Keratinocyte (primary cell): ENCODE results near the gene FRMD4B. TPM values are rescaled to one million over a fixed set of nuclear protein-coding genes. Genes with fewer than 3 reads are reported as not detected.

Source experiments
- DNase-seq: peaks from one replicate; pipeline ENCODE4 v3.0.0-alpha.2; 2011; ENCODE audit warnings: low read depth, missing footprints, low spot score
- FAIRE-seq: peaks from 2 replicates; lab custom pipeline; 2011; peaks lifted over from hg19 to GRCh38; lab: Jason Lieb, UNC
- H2AFZ ChIP-seq: 2 replicates; pipeline ENCODE4 v1.6.0; 2012; ENCODE audit warnings: low read length, control low read depth, inconsistent platforms; ENCODE audit not compliant: control insufficient read depth
- H3K27ac ChIP-seq: 2 replicates; pipeline ENCODE4 v1.5.1; 2011; ENCODE audit warnings: low read length; ENCODE audit not compliant: control insufficient read depth, insufficient read depth
- H3K27me3 ChIP-seq: 3 replicates; pipeline ENCODE4 v1.6.0; 2011; ENCODE audit warnings: low read length; ENCODE audit not compliant: control insufficient read depth, insufficient read depth; ENCODE audit errors: extremely low read depth
- H3K36me3 ChIP-seq, 2 experiments: 2 replicates in 1 of 2; 3 replicates in 1 of 2; pipeline ENCODE4 v1.5.1; 2011; ENCODE audit warnings: low read length in 2 of 2, mild to moderate bottlenecking in 1 of 2; ENCODE audit not compliant: control insufficient read depth in 2 of 2, insufficient read depth in 2 of 2; ENCODE audit errors: extremely low read depth in 1 of 2
- H3K4me1 ChIP-seq: 3 replicates; pipeline ENCODE4 v1.5.1; 2011; ENCODE audit warnings: low read length; ENCODE audit not compliant: control insufficient read depth, insufficient read depth; ENCODE audit errors: extremely low read depth
- H3K4me2 ChIP-seq: 3 replicates; pipeline ENCODE4 v1.6.0; 2011; ENCODE audit warnings: low read depth, low read length; ENCODE audit not compliant: control insufficient read depth, insufficient read depth; ENCODE audit errors: extremely low read depth
- H3K4me3 ChIP-seq, 3 experiments: fragments of 200-600 bp in 1 of 3; sonication (generic) in 1 of 3; 2 replicates in 2 of 3; 3 replicates in 1 of 3; pipeline ENCODE4 v1.5.1; 2011 to 2016; ENCODE audit warnings: low read length in 3 of 3, mild to moderate bottlenecking in 3 of 3, control low read depth in 2 of 3, inconsistent platforms in 1 of 3, low read depth in 1 of 3, mixed read lengths in 1 of 3, mixed run types in 1 of 3, moderate library complexity in 1 of 3; ENCODE audit not compliant: control insufficient read depth in 2 of 3, insufficient read depth in 2 of 3; ENCODE audit errors: extremely low read depth in 1 of 3
- H3K79me2 ChIP-seq: 2 replicates; pipeline ENCODE4 v1.6.0; 2012; ENCODE audit warnings: low read length; ENCODE audit not compliant: control insufficient read depth, insufficient read depth
- H3K9ac ChIP-seq: 3 replicates; pipeline ENCODE4 v1.6.0; 2011; ENCODE audit warnings: low read length; ENCODE audit not compliant: control insufficient read depth, insufficient read depth; ENCODE audit errors: extremely low read depth
- H3K9me1 ChIP-seq: 3 replicates; pipeline ENCODE4 v1.6.0; 2011; ENCODE audit warnings: low read length; ENCODE audit not compliant: control insufficient read depth, insufficient read depth; ENCODE audit errors: extremely low read depth
- H3K9me3 ChIP-seq: 2 replicates; pipeline ENCODE4 v1.5.1; 2012; ENCODE audit warnings: low read depth, low read length; ENCODE audit not compliant: control insufficient read depth
- H4K20me1 ChIP-seq: 3 replicates; pipeline ENCODE4 v1.6.0; 2011; ENCODE audit warnings: low read length; ENCODE audit not compliant: control insufficient read depth, insufficient read depth; ENCODE audit errors: extremely low read depth
- EZH2 ChIP-seq: IDR thresholded peaks from one replicate; pipeline ENCODE4 v1.6.1; 2012; ENCODE audit warnings: inconsistent platforms, mild to moderate bottlenecking, low read length, moderate library complexity
- dilution Hi-C: fragments of 300-500 bp; cut with MboI; formaldehyde crosslinking; loops from one replicate; pipeline ENCODE4 v1.7.0; 2020; ENCODE audit warnings: low sequenced_read_pairs; ENCODE audit not compliant: extremely low pct_ligation_motif_present
- polyA plus RNA-seq, 5 experiments: library from polyadenylated mRNA; depleted of rRNA in 3 of 5; stranded (reverse) in 3 of 5; stranded (forward) in 1 of 5; unstranded in 1 of 5; fragments of >200 nt; gene quantifications; 1 replicate in 1 of 5; 2 replicates in 3 of 5; 3 replicates in 1 of 5; pipeline versions ENCODE4 v1.2.1 to v1.2.3, GENCODE V29; 2011 to 2012; ENCODE audit warnings: missing spikeins in 2 of 5, low read depth in 1 of 5, low replicate concordance in 1 of 5
- TF ChIP-seq, protein P1 (sequence below), 3 experiments: IDR thresholded peaks in 1 of 3; conservative IDR thresholded peaks in 1 of 3; optimal IDR thresholded peaks in 1 of 3; 2 replicates in 2 of 3; 3 replicates in 1 of 3; pipeline versions ENCODE3 to v1.5.1; 2011; ENCODE audit warnings: low read length in 3 of 3, mild to moderate bottlenecking in 3 of 3, moderate library complexity in 2 of 3, control low read depth in 1 of 3, inconsistent platforms in 1 of 3; ENCODE audit not compliant: insufficient read depth in 2 of 3; ENCODE audit errors: extremely low read depth in 1 of 3

The FRMD4B gene
- polyA plus RNA-seq, 1 donor (not counting 4 experiments of a cell fraction or from before 2014, with no cell fraction given): 48.3 TPM

- Histone ChIP-seq H3K9me1 (no peaks in the 10 kb centered on the region), H2AFZ (no peak overlapping the region), H3K27ac (no peak overlapping the region), H4K20me1 (no peaks in the 10 kb centered on the region), H3K4me3 (no peak overlapping the region), H3K79me2 (no peaks in the 10 kb centered on the region), H3K36me3 (peaks cover 0 to 5% of the 10 kb centered on the region in 2 experiments), H3K9ac (no peak overlapping the region), H3K4me2 (no peak overlapping the region), H3K27me3 (no peaks in the 10 kb centered on the region), H3K4me1 (no peaks in the 10 kb centered on the region), H3K9me3 (no peaks in the 10 kb centered on the region)
- dilution Hi-C loops: no loop called here
- DNase-seq: no peak
- no peak for FAIRE-seq
- TF ChIP-seq EZH2: no peak
- TF ChIP-seq, protein P1, sequence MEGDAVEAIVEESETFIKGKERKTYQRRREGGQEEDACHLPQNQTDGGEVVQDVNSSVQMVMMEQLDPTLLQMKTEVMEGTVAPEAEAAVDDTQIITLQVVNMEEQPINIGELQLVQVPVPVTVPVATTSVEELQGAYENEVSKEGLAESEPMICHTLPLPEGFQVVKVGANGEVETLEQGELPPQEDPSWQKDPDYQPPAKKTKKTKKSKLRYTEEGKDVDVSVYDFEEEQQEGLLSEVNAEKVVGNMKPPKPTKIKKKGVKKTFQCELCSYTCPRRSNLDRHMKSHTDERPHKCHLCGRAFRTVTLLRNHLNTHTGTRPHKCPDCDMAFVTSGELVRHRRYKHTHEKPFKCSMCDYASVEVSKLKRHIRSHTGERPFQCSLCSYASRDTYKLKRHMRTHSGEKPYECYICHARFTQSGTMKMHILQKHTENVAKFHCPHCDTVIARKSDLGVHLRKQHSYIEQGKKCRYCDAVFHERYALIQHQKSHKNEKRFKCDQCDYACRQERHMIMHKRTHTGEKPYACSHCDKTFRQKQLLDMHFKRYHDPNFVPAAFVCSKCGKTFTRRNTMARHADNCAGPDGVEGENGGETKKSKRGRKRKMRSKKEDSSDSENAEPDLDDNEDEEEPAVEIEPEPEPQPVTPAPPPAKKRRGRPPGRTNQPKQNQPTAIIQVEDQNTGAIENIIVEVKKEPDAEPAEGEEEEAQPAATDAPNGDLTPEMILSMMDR (optimal IDR thresholded peaks at IDR 0.05 in 1 of 3, IDR thresholded peaks at IDR 0.05 in 1 of 3, conservative IDR thresholded peaks at IDR 0.05 in 1 of 3; ENCODE audit: extremely low read depth in 1 of 3, insufficient read depth in 2 of 3, low read length in 3 of 3): no peak
Measured at GRCh38 chr3:69251078-69251805, 134.6 kb downstream of the FRMD4B start.

DNA sequence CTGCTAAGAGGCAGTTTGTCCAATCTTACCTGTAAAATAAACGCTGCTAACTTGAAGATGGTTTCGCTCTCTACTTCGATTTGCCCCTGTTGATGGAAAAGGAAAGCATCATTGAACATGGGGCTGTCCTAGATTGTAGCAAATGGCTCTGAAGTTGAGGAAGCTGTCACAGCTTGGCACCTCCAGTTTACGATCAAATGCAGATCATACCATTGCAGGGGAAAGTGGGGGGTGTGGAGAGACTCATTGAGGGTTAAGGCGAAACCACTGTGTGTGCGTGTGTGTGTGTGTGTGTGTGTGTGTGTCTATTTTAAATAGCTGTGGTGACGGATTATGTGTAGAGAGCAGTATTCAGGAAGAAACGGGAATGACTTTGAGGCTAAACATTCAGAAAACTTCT lies 135.9 kb downstream of the FRMD4B start:
- H3K36me3 ChIP-seq: peaks cover 0 to 5% of the 10 kb centered on the region in 2 experiments
- no peak for DNase-seq
- H4K20me1 ChIP-seq: no peaks in the 10 kb centered on the region
- H3K9me1 ChIP-seq: no peaks in the 10 kb centered on the region
- H3K27me3 ChIP-seq: no peaks in the 10 kb centered on the region
- no peak for FAIRE-seq
- H3K4me3 ChIP-seq: no peak overlapping the region
- H3K9me3 ChIP-seq: no peaks in the 10 kb centered on the region
- H3K9ac ChIP-seq: no peak overlapping the region
- no peaks in the 10 kb centered on the region for H3K4me1 ChIP-seq
- H3K79me2 ChIP-seq: no peaks in the 10 kb centered on the region
- dilution Hi-C loops: no loop called here
- H2AFZ ChIP-seq: no peak overlapping the region
- no peak overlapping the region for H3K4me2 ChIP-seq
- no peak for TF ChIP-seq EZH2
- TF ChIP-seq, protein P1 (optimal IDR thresholded peaks at IDR 0.05 in 1 of 3, IDR thresholded peaks at IDR 0.05 in 1 of 3, conservative IDR thresholded peaks at IDR 0.05 in 1 of 3; ENCODE audit: extremely low read depth in 1 of 3, insufficient read depth in 2 of 3, low read length in 3 of 3): no peak
- H3K27ac ChIP-seq: no peak overlapping the region
